ENCODE results near the gene ACSL1. TPM values are rescaled to one million over a fixed set of nuclear protein-coding genes. Genes with fewer than 3 reads are reported as not detected.

ACSL1 gene
- total RNA-seq, 4 donors from 2014 or later, result 43.5 to 136 (median 52.0) TPM

GRCh38 chr4:184728858-184729257, 96.9 kb downstream of the ACSL1 start:
- TF ChIP-seq CTCF (IDR thresholded peaks at IDR 0.05) (no peak), EP300 (IDR thresholded peaks at IDR 0.05) (no peak), POLR2A (IDR thresholded peaks at IDR 0.05; ENCODE audit: low read depth) (no peak), POLR2AphosphoS5 (IDR thresholded peaks at IDR 0.05) (no peak)
- Histone ChIP-seq H3K27me3 (peaks cover 0 to 4% (median 0%) of the 10 kb centered on the region in 4 donors), H3K27ac (replicated peaks in 1 of 4) (no peak overlapping the region), H3K9me3 (no peaks in the 10 kb centered on the region), H3K4me3 (no peak overlapping the region), H3K4me1 (peaks cover 11 to 17% (median 11%) of the 10 kb centered on the region in 4 donors), H3K36me3 (no peaks in the 10 kb centered on the region)
- intact Hi-C loops (cut with DNase I), result no loop called here
- DNase-seq (ENCODE audit: extremely low spot score), result no peak
- WGBS, result 90% methylated on average over 2 of the region's 2 CpGs

GRCh38 chr4:184727430-184727829, 98.3 kb downstream of the ACSL1 start:
- no peak overlapping the region for H3K27ac ChIP-seq (replicated peaks in 1 of 4)
- 86% methylated on average over 3 of the region's 3 CpGs for WGBS
- no peak overlapping the region for H3K4me3 ChIP-seq

GRCh38 chr4:184722798-184723197, 103.0 kb downstream of the ACSL1 start:
- Histone ChIP-seq H3K4me3 (no peak overlapping the region), H3K36me3 (no peaks in the 10 kb centered on the region), H3K4me1 (no peaks in the 10 kb centered on the region), H3K27me3 (no peaks in the 10 kb centered on the region), H3K9me3 (peaks cover 0 to 11% (median 0%) of the 10 kb centered on the region in 4 donors), H3K27ac (replicated peaks in 1 of 4) (no peak overlapping the region)
- TF ChIP-seq POLR2AphosphoS5 (IDR thresholded peaks at IDR 0.05) (no peak), EP300 (IDR thresholded peaks at IDR 0.05) (no peak)
- intact Hi-C loops (cut with DNase I), result no loop called here
- WGBS, result 79% methylated on average over 1 of the region's 1 CpG
- no peak for DNase-seq (ENCODE audit: extremely low spot score)

More at GRCh38 chr4:184727430-184727829, 98.3 kb downstream of the ACSL1 start:
- no peaks in the 10 kb centered on the region for H3K9me3 ChIP-seq
- DNase-seq (ENCODE audit: extremely low spot score), result no peak
- H3K27me3 ChIP-seq, result no peaks in the 10 kb centered on the region
- peaks cover 0 to 9% (median 0%) of the 10 kb centered on the region in 4 donors for H3K4me1 ChIP-seq
- TF ChIP-seq CTCF (IDR thresholded peaks at IDR 0.05), result no peak
- no peak for TF ChIP-seq EP300 (IDR thresholded peaks at IDR 0.05)
- no peaks in the 10 kb centered on the region for H3K36me3 ChIP-seq
- intact Hi-C loops (cut with DNase I), result no loop called here

GRCh38 chr4:184721254-184721653, 104.5 kb downstream of the ACSL1 start:
- H3K4me1 ChIP-seq, result no peaks in the 10 kb centered on the region
- no peaks in the 10 kb centered on the region for H3K27me3 ChIP-seq
- H3K36me3 ChIP-seq, result no peaks in the 10 kb centered on the region
- TF ChIP-seq POLR2A (IDR thresholded peaks at IDR 0.05; ENCODE audit: low read depth) (no peak), CTCF (IDR thresholded peaks at IDR 0.05) (no peak), POLR2AphosphoS5 (IDR thresholded peaks at IDR 0.05) (no peak), EP300 (IDR thresholded peaks at IDR 0.05) (no peak)
- no peak for DNase-seq (ENCODE audit: extremely low spot score)
- no peak overlapping the region for H3K27ac ChIP-seq (replicated peaks in 1 of 4)
- H3K4me3 ChIP-seq, result no peak overlapping the region
- H3K9me3 ChIP-seq, result peaks cover 0 to 11% (median 0%) of the 10 kb centered on the region in 4 donors
- intact Hi-C loops (cut with DNase I), result no loop called here

- DNase-seq (ENCODE audit: extremely low spot score), result no peak
- intact Hi-C loops (cut with DNase I), result no loop called here
- TF ChIP-seq POLR2AphosphoS5 (IDR thresholded peaks at IDR 0.05) (no peak), EP300 (IDR thresholded peaks at IDR 0.05) (no peak), POLR2A (IDR thresholded peaks at IDR 0.05; ENCODE audit: low read depth) (no peak), CTCF (IDR thresholded peaks at IDR 0.05) (no peak)
- Histone ChIP-seq H3K27me3 (no peaks in the 10 kb centered on the region), H3K36me3 (no peaks in the 10 kb centered on the region), H3K9me3 (peaks cover 0 to 11% (median 0%) of the 10 kb centered on the region in 4 donors), H3K27ac (replicated peaks in 1 of 4) (no peak overlapping the region), H3K4me3 (no peak overlapping the region), H3K4me1 (no peaks in the 10 kb centered on the region)
- 74% methylated on average over 2 of the region's 3 CpGs for WGBS
These were observed 106.4 kb downstream of the ACSL1 start for GRCh38 chr4:184719407-184719806.

Data from esophagus muscularis mucosa (tissue), 4 donors.